ENCODE results near the gene GNAS-AS1. TPM values are rescaled to one million over a fixed set of nuclear protein-coding genes. Genes with fewer than 3 reads are reported as not detected.

The GNAS-AS1 gene
- total and polyA plus RNA-seq, 2 of the 8 experiments (the other 6 are each of a cell fraction or from before 2014, with no cell fraction given): 4.7 to 13.7 TPM

DNA sequence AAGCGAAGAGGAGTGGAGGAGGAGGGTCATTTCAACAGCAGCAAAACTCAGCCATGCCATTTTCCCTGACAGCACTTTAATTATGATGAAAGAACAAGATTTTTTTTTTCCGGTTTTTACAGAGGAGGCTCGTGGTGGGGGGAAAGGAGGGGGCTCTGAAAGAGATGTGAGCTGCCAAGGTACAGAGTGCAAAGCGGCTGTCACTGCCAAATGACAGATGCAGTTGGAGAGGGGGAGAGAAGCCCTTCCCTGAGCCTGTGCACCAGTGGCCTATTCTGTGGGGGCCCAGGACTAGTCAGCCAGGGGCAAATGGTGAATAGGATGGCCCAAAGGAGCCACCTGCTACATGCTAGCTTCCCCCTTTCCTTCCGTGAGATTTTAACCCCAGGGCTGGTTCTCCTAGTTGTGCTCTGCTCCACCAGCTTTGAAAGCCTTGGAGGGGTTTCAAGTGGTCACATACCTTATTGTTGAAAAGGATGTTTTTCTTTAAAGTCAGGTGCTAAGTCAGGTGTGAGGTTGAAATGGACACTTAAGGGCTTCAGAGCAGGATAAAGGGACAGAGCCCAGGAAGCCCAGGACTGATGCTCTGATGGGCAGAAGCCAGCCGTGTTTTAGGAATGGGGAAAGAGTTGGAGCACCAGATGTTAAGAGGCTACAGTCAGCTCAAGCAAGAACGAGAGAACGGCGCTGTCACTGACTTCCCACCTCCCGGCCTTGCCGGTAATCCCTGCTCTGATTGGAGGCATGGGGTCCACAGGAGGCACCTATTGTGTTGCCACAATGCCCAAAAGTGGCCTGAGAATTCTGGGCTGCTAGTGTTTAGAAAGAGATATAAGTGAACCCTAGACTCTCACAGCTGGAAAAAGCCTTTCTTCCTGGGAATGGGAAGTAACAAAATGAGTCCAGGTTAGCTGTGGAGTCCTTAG is 26.6 kb upstream of the GNAS-AS1 start:
- Histone ChIP-seq H3K9me3 (ENCODE audit: insufficient read depth in 2 of 2, low read depth in 1 of 2, low read length in 1 of 2) (no peaks in the 10 kb centered on the region), H4K8ac (ENCODE audit: extremely low read depth, insufficient read depth, low read length) (no peak overlapping the region), H3K4ac (replicated peaks; ENCODE audit: insufficient read length, low read depth, low read length) (no peak overlapping the region), H2AK5ac (ENCODE audit: low read depth, low read length) (no peak overlapping the region), H3K36me3 (ENCODE audit: control insufficient read depth in 2 of 4, insufficient read depth in 4 of 4, low read length in 3 of 4) (no peaks in the 10 kb centered on the region; a peak in 1 of 8 replicates), H2BK5ac (ENCODE audit: low read depth, low read length) (peak overlapping the region; percentile 22; the same call in 1 of the 2 replicates), H2BK20ac (ENCODE audit: low read length) (0 out of 2 replicates have a peak overlapping the region, but pooled peaks have one; percentile 26), H3K4me3 (ENCODE audit: extremely low read depth in 1 of 4, insufficient read depth in 2 of 4, low read depth in 3 of 4, low read length in 4 of 4) (0 out of 8 replicates have a peak overlapping the region, but pooled peaks of 1 of the 4 experiments have one; percentile 4), H3K27ac (ENCODE audit: low read depth, low read length) (no peak overlapping the region), H3K14ac (ENCODE audit: insufficient read length) (peak overlapping the region; percentile 11), H3K23me2 (ENCODE audit: low read depth, low read length) (no peaks in the 10 kb centered on the region), H3K4me2 (ENCODE audit: insufficient read depth in 1 of 2, low read depth in 2 of 2, low read length in 2 of 2) (peak overlapping the region; percentile 35 to 61; a peak in 3 of 4 replicates), H4K5ac (ENCODE audit: insufficient read length, low read depth, low read length) (no peak overlapping the region), H2BK15ac (ENCODE audit: low read length) (0 out of 2 replicates have a peak overlapping the region, but pooled peaks have one; percentile 53), H3K4me1 (replicated peaks in 1 of 4; ENCODE audit: control insufficient read depth in 3 of 4, insufficient read depth in 4 of 4, low read length in 3 of 4) (peaks cover 3 to 27% (median 19%) of the 10 kb centered on the region in 4 experiments), H3K27me3 (replicated peaks in 1 of 4; ENCODE audit: control insufficient read depth in 3 of 4, extremely low read depth in 1 of 4, insufficient read depth in 3 of 4, low read length in 3 of 4) (no peaks in the 10 kb centered on the region), H3K79me2 (ENCODE audit: control insufficient read depth in 1 of 2, insufficient read depth in 2 of 2, low read length in 2 of 2) (no peaks in the 10 kb centered on the region), H3K23ac (ENCODE audit: insufficient read length) (no peak overlapping the region), H2BK12ac (ENCODE audit: low read depth, low read length) (no peak overlapping the region), H2AFZ (ENCODE audit: low read length) (no peak overlapping the region), H3K56ac (replicated peaks; ENCODE audit: insufficient read length, low read depth, low read length) (no peak overlapping the region), H4K20me1 (replicated peaks in 1 of 2; ENCODE audit: control insufficient read depth in 1 of 2, insufficient read depth in 2 of 2, low read length in 2 of 2) (no peaks in the 10 kb centered on the region), H3K18ac (ENCODE audit: extremely low read depth, low read length) (no peak overlapping the region), H3K79me1 (ENCODE audit: low read depth, low read length) (no peaks in the 10 kb centered on the region), H3K9ac (replicated peaks in 1 of 4; ENCODE audit: extremely low read depth in 1 of 4, low read depth in 3 of 4, low read length in 3 of 4) (no peak overlapping the region), H2BK120ac (replicated peaks; ENCODE audit: low read depth, low read length) (no peak overlapping the region), H4K91ac (replicated peaks; ENCODE audit: insufficient read length, low read length) (peak overlapping the region; percentile 57)
- WGBS, 2 experiments (ENCODE audit: extremely low coverage in 1 of 2, insufficient coverage in 1 of 2, insufficient read length in 1 of 2, insufficient replicate concordance in 2 of 2, low coverage in 1 of 2, low lambda C conversion rate in 2 of 2, missing lambda C conversion rate in 1 of 2): 45% methylated on average over 11 of the region's 11 CpGs; no CpG with 5 or more reads in 1 of the 2 experiments
- ChIA-PET CTCF (ENCODE audit: partially characterized antibody) (interaction anchor here (0.7 to 2.3 kb wide), 5 partner anchors 10 to 752 kb away, joined by 3 to 12 read pairs (median 5); no protein-coding TSS in a partner anchor), POLR2A (ENCODE audit: partially characterized antibody) (interaction anchor here (0.6 to 4.4 kb wide), 7 partner anchors 9 to 341 kb away, joined by 3 to 26 read pairs (median 3); no protein-coding TSS in a partner anchor)
- peak in 1 of 2 experiments; percentile 62 for DNase-seq (ENCODE audit: low read depth in 1 of 2, low spot score in 2 of 2)
- FAIRE-seq: peak; percentile 73
- peak; percentile 71 for TF ChIP-seq NANOG (IDR thresholded peaks at IDR 0.05; ENCODE audit: insufficient read depth, low read depth, low read length, poor library complexity, severe bottlenecking)
- no peak for TF ChIP-seq SUZ12 (IDR thresholded peaks at IDR 0.05; ENCODE audit: low read length)
- TF ChIP-seq POU5F1 (IDR thresholded peaks at IDR 0.05; ENCODE audit: low read depth, low read length): no peak
- TF ChIP-seq, protein P1, sequence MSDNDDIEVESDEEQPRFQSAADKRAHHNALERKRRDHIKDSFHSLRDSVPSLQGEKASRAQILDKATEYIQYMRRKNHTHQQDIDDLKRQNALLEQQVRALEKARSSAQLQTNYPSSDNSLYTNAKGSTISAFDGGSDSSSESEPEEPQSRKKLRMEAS (IDR thresholded peaks at IDR 0.05): 0 out of 2 replicates have a peak, but pooled peaks have one; percentile 11
- no peak for TF ChIP-seq KDM5A (IDR thresholded peaks at IDR 0.05; ENCODE audit: low read length)
- no peak for TF ChIP-seq EP300 (IDR thresholded peaks at IDR 0.05; ENCODE audit: borderline replicate concordance in 1 of 2, low read depth in 2 of 2, low read length in 2 of 2)
- TF ChIP-seq, protein P2, sequence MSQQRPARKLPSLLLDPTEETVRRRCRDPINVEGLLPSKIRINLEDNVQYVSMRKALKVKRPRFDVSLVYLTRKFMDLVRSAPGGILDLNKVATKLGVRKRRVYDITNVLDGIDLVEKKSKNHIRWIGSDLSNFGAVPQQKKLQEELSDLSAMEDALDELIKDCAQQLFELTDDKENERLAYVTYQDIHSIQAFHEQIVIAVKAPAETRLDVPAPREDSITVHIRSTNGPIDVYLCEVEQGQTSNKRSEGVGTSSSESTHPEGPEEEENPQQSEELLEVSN (IDR thresholded peaks at IDR 0.05): peak; percentile 52
